Ovary (tissue), 9 donors: ENCODE results near the gene STX8. TPM values are rescaled to one million over a fixed set of nuclear protein-coding genes. Genes with fewer than 3 reads are reported as not detected.

Experiments used
- DNase-seq, 5 donors: peaks; one replicate each; pipeline ENCODE4 v3.0.0-alpha.2; 2019 to 2020
- H3K27ac ChIP-seq, 2 donors: fragments of 200-600 bp; one replicate each; pipeline versions ENCODE4 v1.5.1 to v1.8.0; 2019 to 2022
- H3K27me3 ChIP-seq: fragments of 200-600 bp; one replicate; pipeline ENCODE4 v1.8.0; 2022
- H3K36me3 ChIP-seq: fragments of 200-600 bp; sonication (generic); one replicate; pipeline ENCODE4 v1.5.1; 2019
- H3K4me1 ChIP-seq: one replicate; pipeline ENCODE4 v1.8.1; 2013; ENCODE audit warnings: mild to moderate bottlenecking, moderate library complexity; ENCODE audit not compliant: insufficient read depth
- H3K4me3 ChIP-seq: fragments of 200-600 bp; sonication (generic); one replicate; pipeline ENCODE4 v1.5.1; 2017
- H3K9me3 ChIP-seq, 2 donors: fragments of 200-600 bp in 1 of 2; sonication (generic) in 1 of 2; one replicate each; pipeline versions ENCODE4 v1.5.1 to v1.8.1; 2013 to 2019; ENCODE audit warnings: mild to moderate bottlenecking in 1 of 2, moderate library complexity in 1 of 2
- CTCF ChIP-seq, 3 donors: fragments of 450-650 bp in 2 of 3; fragments of 200-600 bp in 1 of 3; IDR thresholded peaks; one replicate each; pipeline versions ENCODE4 v1.5.1 to v1.8.0; 2016 to 2022; ENCODE audit warnings: antibody characterized with exemption in 3 of 3, mild to moderate bottlenecking in 1 of 3
- EP300 ChIP-seq: sonication (generic); formaldehyde crosslinking; IDR thresholded peaks from one replicate; pipeline ENCODE4 v1.6.1; 2017; ENCODE audit warnings: antibody characterized with exemption
- POLR2A ChIP-seq: fragments of 450-650 bp; IDR thresholded peaks from one replicate; pipeline ENCODE4 v1.6.1; 2017; ENCODE audit warnings: antibody characterized with exemption, mild to moderate bottlenecking, moderate library complexity
- WGBS, 3 donors: extraction: QIAGEN DNeasy Blood & Tissue Kit in 1 of 3; methylation state at CpG; one replicate each; pipeline versions ENCODE4 v1.1.5 to v1.1.7; 2013 to 2017; 5-methylcytosine and 5-hydroxymethylcytosine counted together
- intact Hi-C, 4 donors: fragments of 100-400 bp; cut with DNase I; formaldehyde crosslinking; loops; one replicate each; pipeline versions ENCODE4 v1.11.0 to v1.15.1; 2022 to 2023
- polyA plus RNA-seq, 2 donors: library from polyadenylated mRNA; stranded (reverse); fragments of 200-250 nt in 1 of 2; fragments of 350-450 nt in 1 of 2; fragmentation: Illumina TruSeq in 1 of 2; extraction: RNeasy Lipid Tissue Mini Kit (QIAGEN cat#74804) in 1 of 2; gene quantifications; one replicate each; pipeline ENCODE4 v1.2.3, GENCODE V29; 2013 to 2014
- total RNA-seq, 7 donors: library from RNA; depleted of rRNA in 2 of 7; stranded (reverse); fragments of >200 nt in 2 of 7; fragmentation: NEBNext Ultra II Directional in 3 of 7; extraction: Animal tissue kit (Norgen Biotek cat#: 25700) in 3 of 7; gene quantifications; one replicate each; pipeline versions ENCODE4 v1.1.0 to v1.2.4, GENCODE V29; 2016 to 2023
- donor health status: DM: no; HTN: no; CAD: no; lungs with moderate emphysema.
- donor health status: DM: no; HTN: no; CAD: no.
- donor health status: Bipolar disorder and iron deficiency.
- donor health status: DM: yes; HTN: yes; CAD: no.
- donor health status: DM: no; HTN: no; CAD: no.
- donor health status: DM: yes; HTN: yes; CAD: no.

Gene STX8
- total and polyA plus RNA-seq, 9 donors: 37.6 to 112 (median 53.8) TPM

GRCh38 chr17:9287306-9287705 is 288.3 kb downstream of the STX8 start:
- Histone ChIP-seq H3K4me3 (no peak overlapping the region), H3K27ac (no peak overlapping the region), H3K9me3 (no peaks in the 10 kb centered on the region), H3K27me3 (no peaks in the 10 kb centered on the region), H3K36me3 (no peaks in the 10 kb centered on the region), H3K4me1 (peaks cover 2% of the 10 kb centered on the region)
- DNase-seq: no peak
- 89 to 95% (median 93%) methylated on average over 2 of the region's 2 CpGs for WGBS, 3 donors
- intact Hi-C loops: no loop called here
- no peak for TF ChIP-seq CTCF (IDR thresholded peaks at IDR 0.05)
- no peak for TF ChIP-seq EP300
- no peak for TF ChIP-seq POLR2A

- H3K27me3 ChIP-seq: no peaks in the 10 kb centered on the region
- 25 to 34% (median 28%) methylated on average over 7 of the region's 7 CpGs for WGBS, 3 donors
- intact Hi-C loops: no loop called here
- peak overlapping the region; percentile 3 for H3K4me3 ChIP-seq
- H3K4me1 ChIP-seq: no peaks in the 10 kb centered on the region
- DNase-seq: no peak
- no peaks in the 10 kb centered on the region for H3K36me3 ChIP-seq
- TF ChIP-seq CTCF (IDR thresholded peaks at IDR 0.05) (no peak), EP300 (no peak), POLR2A (no peak)
- H3K9me3 ChIP-seq: no peaks in the 10 kb centered on the region
- peak overlapping the region in 1 of 2 donors; percentile 1 for H3K27ac ChIP-seq
Observed at GRCh38 chr17:9286434-9286833, 289.2 kb downstream of the STX8 start.

GRCh38 chr17:9285602-9286427 is 289.8 kb downstream of the STX8 start:
- WGBS, 3 donors: 26 to 35% (median 31%) methylated on average over 14 of the region's 14 CpGs
- H3K36me3 ChIP-seq: no peaks in the 10 kb centered on the region
- H3K27ac ChIP-seq: peak overlapping the region in 1 of 2 donors; percentile 1
- no peak for TF ChIP-seq EP300
- TF ChIP-seq POLR2A: no peak
- TF ChIP-seq CTCF (IDR thresholded peaks at IDR 0.05): no peak
- H3K4me3 ChIP-seq: peak overlapping the region; percentile 3
- DNase-seq: no peak
- intact Hi-C loops: no loop called here
- no peaks in the 10 kb centered on the region for H3K4me1 ChIP-seq
- H3K27me3 ChIP-seq: no peaks in the 10 kb centered on the region
- H3K9me3 ChIP-seq: no peaks in the 10 kb centered on the region

GRCh38 chr17:9284884-9285283 is 290.7 kb downstream of the STX8 start:
- H3K27ac ChIP-seq: no peak overlapping the region
- no peaks in the 10 kb centered on the region for H3K4me1 ChIP-seq
- intact Hi-C loops: no loop called here

More at GRCh38 chr17:9284884-9285283, 290.7 kb downstream of the STX8 start:
- no peaks in the 10 kb centered on the region for H3K9me3 ChIP-seq
- TF ChIP-seq CTCF (IDR thresholded peaks at IDR 0.05) (no peak), EP300 (no peak), POLR2A (no peak)
- no peak overlapping the region for H3K4me3 ChIP-seq
- WGBS, 3 donors: 20 to 30% (median 24%) methylated on average over 4 of the region's 4 CpGs
- DNase-seq: peak in 1 of 5 donors; percentile 31
- no peaks in the 10 kb centered on the region for H3K36me3 ChIP-seq
- H3K27me3 ChIP-seq: no peaks in the 10 kb centered on the region
